K562 (cell line): ENCODE data around the gene PLD3. TPM values are rescaled to one million over a fixed set of nuclear protein-coding genes. Genes with fewer than 3 reads are reported as not detected.
A peak's percentile ranks its signal among the peaks of the same experiment; 100 is the strongest.

Experiments
- ATAC-seq: fragments of 200-7000 bp; cut with Tn5 transposase; 3 replicates; pipeline ENCODE4 v1.9.1; 2020; ENCODE audit warnings: moderate library complexity
- BruUV-seq: library from RNA; stranded (reverse); fragments of 400-500 nt; replicated peaks from 2 replicates; lab custom pipeline; 2021; lab: Mats Ljungman, UMichigan
- CTCF ChIA-PET: fragments of 300-600 bp; formaldehyde crosslinking; extraction: SDS; loops from one replicate; lab custom pipeline; 2021; ENCODE audit warnings: low intra/inter-chr PET ratio; lab: Yijun Ruan, JAX
- POLR2A ChIA-PET: fragments of 300-600, 350-650 bp; sonication (Branson Sonifier 250); formaldehyde crosslinking; extraction: SDS; loops from one replicate; lab custom pipeline; 2021; ENCODE audit warnings: antibody characterized with exemption, inconsistent platforms; lab: Yijun Ruan, JAX
- DNase-seq, 4 experiments: peaks; one replicate each; pipeline versions ENCODE4 v3.0.0 to v3.0.0-alpha.2; 2011 to 2018; ENCODE audit warnings: low spot score in 3 of 4, mixed read lengths in 3 of 4; ENCODE audit errors: extremely low read depth in 1 of 4
- FAIRE-seq: peaks from 2 replicates; lab custom pipeline; 2011; peaks lifted over from hg19 to GRCh38; lab: Jason Lieb, UNC
- H2AFZ ChIP-seq: 2 replicates; pipeline ENCODE4 v1.6.0; 2011; ENCODE audit warnings: low read depth, low read length, control low read depth, inconsistent platforms
- H3K27ac ChIP-seq: fragments of 200-600 bp; 3 replicates; pipeline ENCODE4 v1.8.0; 2011; ENCODE audit warnings: low read depth, mild to moderate bottlenecking, control low read depth, inconsistent platforms, low read length, moderate library complexity, mixed read lengths; ENCODE audit errors: extremely low read depth
- H3K27me3 ChIP-seq, 2 experiments: fragments of 300-600 bp in 1 of 2; 2 replicates in 1 of 2; 3 replicates in 1 of 2; pipeline versions ENCODE4 v1.6.0 to v1.8.0; 2011; ENCODE audit warnings: inconsistent platforms in 2 of 2, low read length in 2 of 2, mild to moderate bottlenecking in 1 of 2, mixed read lengths in 1 of 2, moderate library complexity in 1 of 2; ENCODE audit not compliant: control insufficient read depth in 2 of 2, insufficient read depth in 2 of 2
- H3K36me3 ChIP-seq: fragments of 300-600 bp; 3 replicates; pipeline ENCODE4 v1.8.0; 2011; ENCODE audit warnings: mild to moderate bottlenecking, low read length, inconsistent platforms; ENCODE audit not compliant: control insufficient read depth, insufficient read depth
- H3K4me1 ChIP-seq, 2 experiments: fragments of 200-600 bp in 1 of 2; replicated peaks in 1 of 2; 2 replicates in 1 of 2; 3 replicates in 1 of 2; pipeline versions ENCODE4 v1.5.1 to v1.8.0; 2011; ENCODE audit warnings: inconsistent platforms in 2 of 2, low read length in 2 of 2, mild to moderate bottlenecking in 1 of 2, mixed read lengths in 1 of 2, moderate library complexity in 1 of 2; ENCODE audit not compliant: control insufficient read depth in 2 of 2, insufficient read depth in 2 of 2
- H3K4me2 ChIP-seq: 2 replicates; pipeline ENCODE4 v1.6.1; 2011; ENCODE audit warnings: low read length, control low read depth, inconsistent platforms, mixed read lengths; ENCODE audit not compliant: insufficient read depth
- H3K4me3 ChIP-seq: fragments of 200-600 bp; sonication (generic), shearing (Covaris generic); 2 replicates; pipeline ENCODE4 v1.5.1; 2016; ENCODE audit warnings: control low read depth, inconsistent platforms
- H3K79me2 ChIP-seq: fragments of 200-600 bp; 3 replicates; pipeline ENCODE4 v1.8.0; 2011; ENCODE audit warnings: low read length, inconsistent platforms; ENCODE audit not compliant: control insufficient read depth, insufficient read depth
- H3K9ac ChIP-seq, 2 experiments: 2 replicates each; pipeline versions ENCODE4 v1.6.0 to v1.6.1; 2011; ENCODE audit warnings: low read depth in 2 of 2, low read length in 2 of 2, control low read depth in 1 of 2, inconsistent platforms in 1 of 2, mild to moderate bottlenecking in 1 of 2, mixed read lengths in 1 of 2; ENCODE audit not compliant: insufficient read depth in 1 of 2
- H3K9me1 ChIP-seq: one replicate; pipeline ENCODE4 v1.6.0; 2011; ENCODE audit warnings: inconsistent platforms, mild to moderate bottlenecking, low read length, moderate library complexity; ENCODE audit not compliant: control insufficient read depth, insufficient read depth
- H3K9me3 ChIP-seq: replicated peaks from 2 replicates; pipeline ENCODE4 v1.5.1; 2011; ENCODE audit warnings: low read depth, low read length, inconsistent platforms; ENCODE audit not compliant: control insufficient read depth, insufficient read depth
- H4K20me1 ChIP-seq: replicated peaks from 2 replicates; pipeline ENCODE4 v1.6.1; 2011; ENCODE audit warnings: low read length, inconsistent platforms, mixed read lengths; ENCODE audit not compliant: control insufficient read depth, insufficient read depth
- ARID2 ChIP-seq: fragments of 450-650 bp; IDR thresholded peaks from 2 replicates; pipeline ENCODE4 v1.6.1; 2017; ENCODE audit warnings: antibody characterized with exemption, mild to moderate bottlenecking
- BRCA1 ChIP-seq, 2 experiments: fragments of 450-650 bp in 1 of 2; sonication (generic) in 1 of 2; formaldehyde crosslinking in 1 of 2; IDR thresholded peaks; 2 replicates each; pipeline versions ENCODE4 v1.5.0 to v1.6.1; 2017 to 2020; ENCODE audit warnings: mild to moderate bottlenecking in 1 of 2, missing genetic modification reagents in 1 of 2
- EWSR1 ChIP-seq: fragments of 450-650 bp; IDR thresholded peaks from 2 replicates; pipeline ENCODE4 v1.6.1; 2018; ENCODE audit warnings: borderline replicate concordance, mild to moderate bottlenecking, low read depth, moderate library complexity; ENCODE audit not compliant: partially characterized antibody
- HCFC1 ChIP-seq: IDR thresholded peaks from 2 replicates; pipeline ENCODE4 v1.6.1; 2012; ENCODE audit warnings: low read depth, low read length, improper control_type of control experiment
- MEIS2 ChIP-seq: fragments of 450-650 bp; IDR thresholded peaks from 2 replicates; pipeline ENCODE4 v1.6.1; 2014; ENCODE audit warnings: mild to moderate bottlenecking; ENCODE audit not compliant: partially characterized antibody
- RBM14 ChIP-seq: fragments of 200-400 bp; formaldehyde crosslinking; IDR thresholded peaks from 2 replicates; pipeline ENCODE4 v1.6.1; 2018; ENCODE audit warnings: low read depth, mild to moderate bottlenecking, low read length, moderate library complexity, borderline replicate concordance; ENCODE audit not compliant: insufficient read depth
- SMAD2 ChIP-seq: fragments of 150-350 bp; IDR thresholded peaks from 2 replicates; pipeline ENCODE4 v1.6.1; 2014; ENCODE audit warnings: low read depth, mild to moderate bottlenecking, low read length
- SRSF3 ChIP-seq: fragments of 200-400 bp; formaldehyde crosslinking; IDR thresholded peaks from 2 replicates; pipeline ENCODE4 v1.6.1; 2016; ENCODE audit warnings: mild to moderate bottlenecking, low read length, moderate library complexity; ENCODE audit not compliant: insufficient read depth
- STAT5A ChIP-seq: IDR thresholded peaks from 2 replicates; pipeline ENCODE4 v1.6.1; 2012; ENCODE audit warnings: low read length, inconsistent platforms, borderline replicate concordance
- XRCC5 ChIP-seq: fragments of 200-400 bp; formaldehyde crosslinking; IDR thresholded peaks from 2 replicates; pipeline ENCODE4 v1.6.1; 2017; ENCODE audit warnings: low read depth, mild to moderate bottlenecking, low read length
- ZHX1 ChIP-seq: fragments of 150-350 bp; conservative IDR thresholded peaks from 2 replicates; pipeline ENCODE4 v1.6.1; 2014; ENCODE audit warnings: low read length
- ZNF311 ChIP-seq: fragments of 250-450 bp; sonication (Bioruptor Pico); IDR thresholded peaks from 2 replicates; pipeline ENCODE4 v1.4.0; 2020; ENCODE audit warnings: mild to moderate bottlenecking, moderate library complexity
- ZNF347 ChIP-seq: fragments of 450-650 bp; formaldehyde crosslinking; IDR thresholded peaks from 2 replicates; pipeline ENCODE4 v1.4.0; 2020; ENCODE audit warnings: low read depth, mild to moderate bottlenecking, moderate library complexity
- WGBS: fragments of 100-300 bp; shearing (Covaris generic); methylation state at CpG from one replicate; pipeline ENCODE4 v1.1.6; 2016; ENCODE audit warnings: low coverage, mixed read lengths; ENCODE audit not compliant: insufficient coverage; ENCODE audit errors: missing lambda C conversion rate; 5-methylcytosine and 5-hydroxymethylcytosine counted together
- in situ Hi-C: fragments of 300-500 bp; cut with MboI; formaldehyde crosslinking; loops from 4 replicates; pipeline ENCODE4 v1.15.0; 2018; ENCODE audit warnings: inconsistent platforms, mixed read lengths
- intact Hi-C: fragments of 100-400 bp; cut with micrococcal nuclease; formaldehyde crosslinking; loops from 2 replicates; pipeline ENCODE4 v1.14.2; 2022
- polyA plus RNA-seq, 8 experiments: library from polyadenylated mRNA; depleted of rRNA in 4 of 8; stranded (reverse) in 5 of 8; unstranded in 3 of 8; fragments of >200 nt; fragmentation: Nextera tagmentation in 2 of 8; fragmentation: Illumina TruSeq in 1 of 8; extraction: Ambion mirVana in 2 of 8; extraction: Trizol in 1 of 8; gene quantifications; 2 replicates each; pipeline versions ENCODE4 v1.2.1 to v1.2.3, GENCODE V29; 2011 to 2014; ENCODE audit warnings: inconsistent platforms in 1 of 8, missing spikeins in 1 of 8
- total RNA-seq, 7 experiments: library from RNA; depleted of rRNA in 6 of 7; stranded (reverse); fragments of >200 nt in 6 of 7; fragmentation: Illumina TruSeq in 2 of 7; extraction: Trizol in 2 of 7; gene quantifications; 2 replicates each; pipeline versions ENCODE4 v1.2.1 to v1.2.3, GENCODE V29; 2011 to 2021; ENCODE audit warnings: low replicate concordance in 1 of 7
- TF ChIP-seq, protein P1 (sequence below): fragments of 250-450 bp; sonication (Bioruptor Pico); IDR thresholded peaks from 2 replicates; pipeline ENCODE4 v1.4.0; 2020

The PLD3 gene
- total and polyA plus RNA-seq, 9 of the 15 experiments (the other 6 are each of a cell fraction or from before 2014, with no cell fraction given), result 2.3 to 128 (median 72.7) TPM

DNA sequence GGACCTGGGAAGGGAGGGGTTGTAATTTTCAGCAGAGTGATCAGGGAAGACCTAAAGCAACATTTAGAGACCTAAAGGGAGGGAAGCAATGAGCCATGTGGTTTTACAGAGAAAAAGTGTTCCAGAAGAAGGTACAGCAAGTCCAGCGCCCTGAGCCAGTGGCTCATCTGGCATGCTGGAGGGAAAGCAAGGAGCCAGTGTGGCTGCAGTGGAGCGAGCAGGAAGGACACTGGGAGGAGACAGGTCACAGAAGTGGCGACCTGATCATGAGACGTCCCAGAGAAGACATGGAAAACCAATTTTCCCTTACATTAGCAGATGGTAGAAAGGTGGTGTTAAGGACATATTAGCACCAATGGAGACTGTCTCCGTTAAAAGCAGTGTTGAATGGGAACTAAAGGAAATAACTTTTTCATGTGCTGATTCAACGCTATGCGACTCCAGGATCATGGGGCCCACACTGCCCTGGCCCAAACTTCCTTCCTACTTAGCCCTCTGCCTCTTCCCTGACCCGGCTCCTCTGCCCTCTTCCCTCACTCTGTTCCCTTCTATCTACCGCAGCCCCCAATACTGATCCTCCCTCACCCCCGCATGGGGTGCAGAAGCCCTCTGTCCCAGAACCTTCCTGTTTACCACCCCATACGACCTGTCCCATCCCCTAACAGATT is 5.7 kb upstream of the PLD3 start:
- FAIRE-seq (no peak), DNase-seq (no peak), ATAC-seq (peak; percentile 26; the same call in 1 of the 3 replicates)
- 72% methylated on average over 8 of the region's 11 CpGs for WGBS
- H3K79me2 ChIP-seq, result peaks cover 43% of the 10 kb centered on the region
- H3K4me3 ChIP-seq, result no peak overlapping the region
- peaks cover under 1% of the 10 kb centered on the region for H3K9me1 ChIP-seq
- H3K9ac ChIP-seq, result peak overlapping the region; percentile 10 to 78; a peak in 1 of 4 replicates
- H3K36me3 ChIP-seq, result peaks cover 46% of the 10 kb centered on the region; the same call in 2 of the 3 replicates
- no peaks in the 10 kb centered on the region for H3K27me3 ChIP-seq
- ChIA-PET POLR2A (no interaction called here), CTCF (no interaction called here)
- H4K20me1 ChIP-seq, result no peaks in the 10 kb centered on the region; the same call in 1 of the 2 replicates
- no peak overlapping the region for H3K4me2 ChIP-seq
- H2AFZ ChIP-seq, result no peak overlapping the region
- peaks cover 3 to 5% of the 10 kb centered on the region in 2 experiments; a peak in 2 of 5 replicates for H3K4me1 ChIP-seq
- intact Hi-C loops, result no loop called here
- no peak overlapping the region for H3K27ac ChIP-seq
- in situ Hi-C loops, result no loop called here
- no TSS peak for BruUV-seq
- no peaks in the 10 kb centered on the region for H3K9me3 ChIP-seq
- TF ChIP-seq HCFC1 (no peak), SMAD2 (no peak), ZHX1 (no peak), STAT5A (no peak), ZNF311 (no peak), XRCC5 (no peak), SRSF3 (no peak), ARID2 (no peak), ZNF347 (CRISPR knock-in tag) (no peak), RBM14 (no peak), EWSR1 (no peak), BRCA1 (IDR thresholded peaks at IDR 0.05) (no peak), BRCA1 (CRISPR knock-in tag; IDR thresholded peaks at IDR 0.05) (no peak), MEIS2 (no peak)
- TF ChIP-seq, protein P1, sequence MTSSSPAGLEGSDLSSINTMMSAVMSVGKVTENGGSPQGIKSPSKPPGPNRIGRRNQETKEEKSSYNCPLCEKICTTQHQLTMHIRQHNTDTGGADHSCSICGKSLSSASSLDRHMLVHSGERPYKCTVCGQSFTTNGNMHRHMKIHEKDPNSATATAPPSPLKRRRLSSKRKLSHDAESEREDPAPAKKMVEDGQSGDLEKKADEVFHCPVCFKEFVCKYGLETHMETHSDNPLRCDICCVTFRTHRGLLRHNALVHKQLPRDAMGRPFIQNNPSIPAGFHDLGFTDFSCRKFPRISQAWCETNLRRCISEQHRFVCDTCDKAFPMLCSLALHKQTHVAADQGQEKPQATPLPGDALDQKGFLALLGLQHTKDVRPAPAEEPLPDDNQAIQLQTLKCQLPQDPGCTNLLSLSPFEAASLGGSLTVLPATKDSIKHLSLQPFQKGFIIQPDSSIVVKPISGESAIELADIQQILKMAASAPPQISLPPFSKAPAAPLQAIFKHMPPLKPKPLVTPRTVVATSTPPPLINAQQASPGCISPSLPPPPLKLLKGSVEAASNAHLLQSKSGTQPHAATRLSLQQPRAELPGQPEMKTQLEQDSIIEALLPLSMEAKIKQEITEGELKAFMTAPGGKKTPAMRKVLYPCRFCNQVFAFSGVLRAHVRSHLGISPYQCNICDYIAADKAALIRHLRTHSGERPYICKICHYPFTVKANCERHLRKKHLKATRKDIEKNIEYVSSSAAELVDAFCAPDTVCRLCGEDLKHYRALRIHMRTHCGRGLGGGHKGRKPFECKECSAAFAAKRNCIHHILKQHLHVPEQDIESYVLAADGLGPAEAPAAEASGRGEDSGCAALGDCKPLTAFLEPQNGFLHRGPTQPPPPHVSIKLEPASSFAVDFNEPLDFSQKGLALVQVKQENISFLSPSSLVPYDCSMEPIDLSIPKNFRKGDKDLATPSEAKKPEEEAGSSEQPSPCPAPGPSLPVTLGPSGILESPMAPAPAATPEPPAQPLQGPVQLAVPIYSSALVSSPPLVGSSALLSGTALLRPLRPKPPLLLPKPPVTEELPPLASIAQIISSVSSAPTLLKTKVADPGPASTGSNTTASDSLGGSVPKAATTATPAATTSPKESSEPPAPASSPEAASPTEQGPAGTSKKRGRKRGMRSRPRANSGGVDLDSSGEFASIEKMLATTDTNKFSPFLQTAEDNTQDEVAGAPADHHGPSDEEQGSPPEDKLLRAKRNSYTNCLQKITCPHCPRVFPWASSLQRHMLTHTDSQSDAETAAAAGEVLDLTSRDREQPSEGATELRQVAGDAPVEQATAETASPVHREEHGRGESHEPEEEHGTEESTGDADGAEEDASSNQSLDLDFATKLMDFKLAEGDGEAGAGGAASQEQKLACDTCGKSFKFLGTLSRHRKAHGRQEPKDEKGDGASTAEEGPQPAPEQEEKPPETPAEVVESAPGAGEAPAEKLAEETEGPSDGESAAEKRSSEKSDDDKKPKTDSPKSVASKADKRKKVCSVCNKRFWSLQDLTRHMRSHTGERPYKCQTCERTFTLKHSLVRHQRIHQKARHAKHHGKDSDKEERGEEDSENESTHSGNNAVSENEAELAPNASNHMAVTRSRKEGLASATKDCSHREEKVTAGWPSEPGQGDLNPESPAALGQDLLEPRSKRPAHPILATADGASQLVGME (CRISPR knock-in tag), result no peak
